Mucosa of gallbladder (tissue), 1 donor: ENCODE results near the gene TRERF1. TPM values are rescaled to one million over a fixed set of nuclear protein-coding genes. Genes with fewer than 3 reads are reported as not detected.

ENCODE experiments used
- DNase-seq: peaks from one replicate; pipeline ENCODE4 v3.0.0-alpha.2; 2020; ENCODE audit warnings: low spot score
- total RNA-seq: library from RNA; stranded (reverse); gene quantifications from one replicate; pipeline ENCODE4 v1.2.1, GENCODE V29; 2021
- donor health status: DM: no; HTN: no; CAD: no.

The TRERF1 gene
- total RNA-seq, 1 donor from 2014 or later, result 7.7 TPM

DNA sequence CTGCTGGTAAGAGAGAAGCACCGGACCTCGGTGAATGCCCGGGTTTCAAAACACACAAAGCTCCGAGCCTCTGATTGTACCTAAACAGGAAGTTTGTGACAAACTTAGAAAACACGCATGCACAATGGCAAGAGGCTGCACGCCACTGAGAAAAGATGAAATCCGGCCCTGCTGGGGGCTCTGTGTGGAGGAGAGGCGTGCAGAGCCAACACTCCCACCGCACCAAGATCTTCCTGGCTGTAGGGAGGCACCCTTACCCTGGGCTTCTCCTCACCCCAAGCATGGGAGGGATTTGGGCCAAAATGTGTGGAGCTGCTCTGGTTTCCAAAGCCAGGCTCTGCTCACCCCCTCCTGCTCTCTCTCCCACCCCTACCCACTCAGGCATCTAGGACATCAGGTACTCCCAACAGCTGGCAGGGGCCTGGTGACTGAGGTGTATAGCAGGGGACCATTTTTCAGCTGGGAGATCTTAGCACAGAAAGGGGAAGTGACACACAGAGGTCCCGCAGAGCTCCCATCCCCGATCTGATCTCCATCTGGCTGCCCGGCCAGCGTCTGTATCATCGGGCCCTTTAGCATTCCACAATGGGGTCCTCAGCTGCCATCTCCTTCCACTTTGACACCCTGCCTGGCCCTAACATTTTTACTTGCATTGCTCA is 84.2 kb downstream of the TRERF1 start:
- no peak for DNase-seq

DNA sequence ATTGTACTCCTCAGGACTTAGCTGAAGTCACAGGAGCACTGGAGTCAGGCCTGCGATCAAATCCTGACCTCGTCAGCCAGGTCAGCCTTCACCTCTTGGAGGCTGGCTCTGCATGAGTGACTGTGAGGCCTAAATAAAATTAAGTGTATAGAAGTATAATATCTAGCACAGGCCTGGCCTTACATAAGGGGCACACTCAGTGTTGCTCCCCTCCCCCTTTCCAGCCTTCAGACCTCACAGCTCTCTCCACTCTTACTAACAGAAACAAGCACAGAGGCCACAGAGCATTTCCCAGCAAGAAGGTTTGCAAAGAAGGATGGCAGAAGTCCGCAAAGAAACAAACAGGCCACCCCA is 84.8 kb downstream of the TRERF1 start:
- no peak for DNase-seq

DNA sequence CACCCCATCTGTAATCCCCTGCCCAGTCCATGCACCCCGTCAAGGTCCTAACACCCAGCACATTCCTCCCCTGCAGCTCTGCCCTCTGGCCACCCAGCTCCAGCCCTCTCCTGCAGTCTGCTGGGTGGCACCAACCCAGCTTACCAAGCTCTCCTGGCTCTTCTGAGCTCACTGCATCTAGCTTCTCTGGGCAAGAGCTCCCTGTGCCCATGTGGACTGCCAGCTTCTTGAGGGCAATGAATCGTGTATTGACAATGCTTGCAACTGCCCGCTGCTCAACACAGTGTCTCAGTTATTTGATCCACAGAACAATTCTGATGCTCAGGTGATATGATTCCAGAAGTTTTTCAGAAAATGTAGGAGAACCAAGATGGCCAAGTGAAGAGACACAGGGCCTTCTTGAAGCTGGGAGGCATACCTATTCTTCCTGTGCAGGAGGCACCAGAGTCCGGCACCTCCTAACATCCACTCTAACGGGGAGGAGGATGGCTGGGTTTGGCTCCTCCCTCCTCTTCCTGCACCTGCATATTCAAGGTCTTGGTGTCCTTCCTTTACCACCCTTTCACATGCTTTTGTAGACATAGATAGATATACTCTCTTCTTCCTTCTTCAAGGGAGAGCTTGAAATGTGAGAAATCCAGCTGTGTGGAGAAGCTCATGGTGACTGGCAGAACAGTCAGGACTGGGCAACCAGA is 85.6 kb downstream of the TRERF1 start:
- no peak for DNase-seq

DNA sequence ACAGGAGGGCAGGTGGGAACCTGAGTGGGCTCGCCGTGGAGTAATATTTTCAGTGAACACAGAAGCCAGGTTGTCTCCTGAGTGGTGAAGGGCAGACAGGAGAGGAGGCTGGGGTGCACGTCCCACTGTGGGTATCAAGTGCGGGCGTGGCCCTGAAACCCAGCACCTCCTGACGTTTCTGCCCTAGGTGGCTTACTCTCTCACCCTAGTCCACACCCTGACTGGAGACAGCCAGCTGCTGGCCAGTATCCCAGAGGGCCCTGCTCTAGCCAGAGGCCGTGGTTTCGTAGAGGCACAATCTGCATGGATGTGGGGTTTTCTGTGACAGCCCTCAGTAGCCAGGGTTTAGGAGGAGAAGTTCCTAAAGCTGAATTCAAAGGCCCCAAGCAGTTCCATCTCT is 86.7 kb downstream of the TRERF1 start:
- no peak for DNase-seq

DNA sequence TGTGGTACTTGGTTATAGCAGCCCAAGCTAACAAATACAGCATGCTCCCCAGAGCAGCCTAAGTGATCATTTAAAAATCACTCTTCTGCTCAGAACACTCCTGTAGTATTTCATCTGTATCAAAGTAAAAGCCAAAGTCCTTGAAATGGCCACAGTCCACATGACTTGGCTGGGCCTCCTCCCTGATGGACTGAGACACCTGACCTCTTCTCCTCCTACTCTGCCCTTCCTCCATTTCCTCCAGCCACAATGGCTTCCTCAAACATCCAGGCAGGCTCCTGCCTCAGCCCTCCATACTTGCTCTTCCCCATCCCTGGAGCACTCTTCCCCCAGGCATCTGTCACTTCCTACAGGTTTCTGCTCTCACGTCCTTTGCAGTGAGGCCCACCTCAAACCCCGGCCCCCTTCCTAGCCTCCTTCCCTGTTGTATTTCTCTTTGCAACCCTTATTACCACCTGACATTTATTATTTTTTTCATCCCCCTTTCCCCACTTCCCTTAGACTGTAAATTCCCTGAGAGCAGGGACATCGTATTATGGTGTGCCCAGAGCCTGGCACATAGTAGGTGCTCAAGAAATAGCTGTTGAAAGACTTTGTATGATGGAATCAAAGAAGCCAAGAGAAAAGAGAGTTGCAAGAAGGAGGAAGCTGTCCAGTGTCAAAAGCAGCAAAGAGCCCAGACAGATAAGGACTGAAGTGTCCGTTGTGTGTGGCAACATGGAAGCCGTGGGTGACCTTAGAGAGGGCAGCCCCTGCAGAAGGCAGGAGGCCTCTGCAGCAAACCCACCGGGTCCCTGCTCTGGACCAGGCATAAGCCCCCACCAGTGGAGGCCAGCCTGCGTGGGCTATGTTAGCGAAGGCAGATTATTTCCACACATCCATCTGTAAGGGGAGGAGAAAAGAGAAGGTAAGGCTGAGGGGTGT is 87.5 kb downstream of the TRERF1 start:
- no peak for DNase-seq

DNA sequence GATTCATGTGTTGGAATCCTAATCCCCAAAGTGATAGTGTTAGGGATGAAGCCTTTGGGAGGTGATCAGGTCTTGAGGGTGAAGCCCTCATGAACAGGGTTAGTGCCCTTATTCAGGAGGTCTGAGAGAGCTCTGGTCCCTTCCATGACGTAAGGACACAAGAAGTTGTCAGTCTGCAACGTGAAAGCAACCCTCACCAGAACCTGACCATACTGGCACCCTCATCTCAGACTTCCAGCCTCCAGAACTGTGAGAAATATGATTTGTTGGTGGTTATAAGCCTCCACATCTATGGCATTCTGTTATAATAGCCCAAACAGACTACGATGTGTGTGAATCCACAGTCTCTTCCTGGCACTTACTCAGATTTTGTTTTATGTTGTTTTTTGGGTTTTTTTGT is 90.7 kb downstream of the TRERF1 start:
- DNase-seq, result no peak

DNA sequence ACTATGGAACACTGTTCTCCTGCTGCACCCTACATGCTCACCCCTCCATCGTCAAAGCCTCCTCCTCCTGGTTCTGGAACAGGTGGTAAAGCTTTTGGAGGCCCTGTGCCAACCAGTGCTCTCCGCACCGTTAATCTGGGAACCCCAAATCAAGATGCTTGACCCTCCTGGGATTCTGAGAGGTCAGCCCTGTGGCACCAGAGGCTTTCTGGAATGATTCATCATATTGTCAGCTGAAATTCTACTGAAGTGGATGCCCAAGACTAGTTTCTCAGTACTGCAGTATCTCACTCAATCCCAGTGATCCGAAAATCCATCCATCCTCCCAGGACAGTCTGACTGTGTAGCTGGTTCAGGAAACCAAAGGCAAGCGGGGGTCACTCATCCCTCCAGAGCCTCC is 92.7 kb downstream of the TRERF1 start:
- no peak for DNase-seq

DNA sequence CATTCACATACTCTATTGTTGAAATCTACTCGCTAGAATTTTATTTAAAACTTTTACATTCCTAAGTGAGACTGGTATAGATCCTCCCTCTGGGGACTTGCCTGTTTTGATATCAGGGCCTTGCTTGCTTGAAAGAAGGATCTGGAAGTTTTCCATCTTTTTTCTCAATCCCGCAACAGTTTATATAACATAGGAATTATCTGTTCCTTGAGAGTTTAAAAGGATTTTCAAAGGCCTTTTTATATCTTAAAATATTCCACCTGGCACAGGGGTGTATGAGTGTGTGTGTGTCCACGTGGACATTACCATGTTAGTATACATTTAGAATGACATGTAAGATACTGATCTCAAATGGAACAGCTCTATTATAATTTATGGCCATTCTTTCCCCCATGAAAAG is 96.3 kb downstream of the TRERF1 start:
- DNase-seq, result no peak

DNA sequence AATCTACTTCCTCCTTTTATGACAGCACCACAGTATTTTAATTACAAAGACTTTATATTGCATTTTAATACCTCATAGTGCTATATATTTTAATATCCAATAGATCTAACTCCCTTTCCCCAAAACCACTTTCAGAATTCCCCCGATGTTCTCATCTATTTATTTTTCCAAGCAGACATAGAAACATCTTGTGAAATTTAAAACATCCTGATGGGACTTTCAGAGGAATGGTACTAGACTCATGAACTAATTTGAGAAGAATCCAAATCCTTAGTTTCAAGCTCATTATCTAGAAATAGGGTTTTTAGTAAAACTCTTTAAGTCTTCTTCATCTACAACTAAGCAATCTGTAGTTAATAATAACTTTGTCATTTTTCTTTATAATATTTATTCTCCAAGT is 97.0 kb downstream of the TRERF1 start:
- no peak for DNase-seq

DNA sequence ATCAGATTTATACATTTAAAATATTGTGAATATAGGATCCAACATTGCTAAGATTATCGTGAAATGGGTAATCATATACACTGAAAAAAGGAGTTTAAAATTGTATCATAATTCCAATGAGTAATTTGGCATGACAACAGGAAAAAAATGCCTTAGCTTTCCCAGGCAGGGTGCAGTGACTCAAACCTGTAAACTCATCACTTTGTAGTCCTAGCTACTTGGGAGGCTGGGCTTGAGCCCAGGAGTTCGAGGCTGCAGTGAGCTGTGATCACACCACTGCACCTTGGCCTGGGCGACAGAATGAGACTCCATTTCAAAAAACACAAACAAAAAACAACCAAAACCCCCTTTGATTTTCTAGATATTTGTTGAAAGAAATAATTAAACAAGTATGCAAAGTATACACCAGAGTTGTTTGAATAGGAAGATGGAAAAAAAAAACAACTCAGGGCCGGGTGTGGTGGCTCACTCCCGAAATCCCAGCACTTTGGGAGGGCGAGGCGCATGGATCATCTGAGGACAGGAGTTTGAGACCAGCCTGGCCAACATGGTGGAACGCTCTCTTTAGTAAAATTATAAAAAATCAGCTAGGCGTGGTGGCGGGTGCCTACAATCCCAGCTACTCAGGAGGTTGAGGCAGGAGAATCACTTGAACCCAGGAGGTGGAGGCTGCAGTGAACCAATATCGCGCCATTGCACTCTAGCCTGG is 98.7 kb downstream of the TRERF1 start:
- DNase-seq, result no peak

DNA sequence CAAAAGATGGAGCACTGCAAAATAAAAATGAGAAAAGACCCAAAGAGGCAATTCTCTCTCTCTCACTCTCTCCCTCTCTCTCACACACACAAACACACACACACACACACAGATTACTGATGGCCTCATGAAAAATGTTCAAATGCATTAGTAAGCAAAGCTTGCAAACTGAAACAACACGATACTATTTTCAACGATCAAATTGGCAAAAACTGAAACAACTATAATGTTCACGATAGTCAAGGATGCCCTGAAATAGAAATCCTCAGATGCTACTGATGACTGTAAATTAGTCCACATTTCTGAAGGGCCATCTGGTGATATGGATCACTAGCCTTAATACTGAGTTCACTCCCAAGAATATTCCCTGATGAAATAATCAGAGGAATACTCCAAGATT is 100.8 kb downstream of the TRERF1 start:
- no peak for DNase-seq

DNA sequence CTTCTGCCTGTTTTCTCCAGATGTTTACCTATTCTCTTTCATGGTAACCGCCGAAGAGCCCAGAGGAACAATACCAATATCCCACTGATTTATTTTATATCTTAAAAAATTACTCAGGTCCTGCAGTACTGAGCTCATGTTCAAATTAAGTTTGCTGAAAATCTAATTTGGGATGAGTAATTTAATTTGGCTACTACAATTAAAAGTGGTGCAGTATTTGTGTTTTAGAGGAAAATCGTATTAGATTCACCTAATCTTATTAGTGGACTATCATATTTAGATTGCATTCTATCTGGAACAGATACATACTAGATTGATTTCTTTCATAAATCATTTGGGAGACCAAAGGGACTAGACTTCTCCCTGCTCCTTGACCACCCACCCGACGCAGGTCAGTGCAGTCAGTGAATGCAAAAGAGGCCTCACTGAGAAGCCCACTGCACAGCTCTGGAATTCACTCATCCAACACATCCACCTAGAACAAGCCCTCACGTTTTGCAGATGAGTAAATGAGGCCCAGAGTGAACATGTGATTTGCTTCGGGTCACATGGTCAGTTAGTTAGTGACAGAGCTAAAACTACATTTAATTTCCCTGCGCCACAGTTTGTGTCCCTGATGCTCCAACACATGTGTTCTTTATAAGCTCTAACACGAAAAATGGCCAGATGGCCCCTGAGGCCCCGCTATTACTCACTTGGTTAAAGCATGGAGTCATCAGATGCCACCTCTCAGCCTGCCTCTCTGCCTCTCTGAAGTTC is 101.8 kb downstream of the TRERF1 start:
- no peak for DNase-seq

DNA sequence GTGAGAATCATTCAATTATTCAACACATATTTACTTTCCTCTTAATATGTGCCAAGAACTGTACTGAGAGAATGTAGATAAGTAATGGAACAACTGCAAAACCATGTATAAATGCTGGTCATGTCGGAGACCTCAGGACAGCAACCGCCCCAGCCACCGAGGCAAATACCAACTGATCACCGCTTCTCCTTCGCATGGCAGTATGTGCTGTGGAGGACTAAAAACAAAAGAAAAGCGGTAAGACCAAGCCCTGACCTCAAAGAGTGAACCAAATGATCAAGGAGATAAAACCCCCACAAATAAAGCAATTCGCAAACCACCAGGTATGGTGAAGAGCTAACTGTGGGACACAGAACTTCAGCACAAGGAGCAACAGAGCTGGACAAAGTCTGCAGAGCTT is 104.3 kb downstream of the TRERF1 start:
- DNase-seq, result no peak

DNA sequence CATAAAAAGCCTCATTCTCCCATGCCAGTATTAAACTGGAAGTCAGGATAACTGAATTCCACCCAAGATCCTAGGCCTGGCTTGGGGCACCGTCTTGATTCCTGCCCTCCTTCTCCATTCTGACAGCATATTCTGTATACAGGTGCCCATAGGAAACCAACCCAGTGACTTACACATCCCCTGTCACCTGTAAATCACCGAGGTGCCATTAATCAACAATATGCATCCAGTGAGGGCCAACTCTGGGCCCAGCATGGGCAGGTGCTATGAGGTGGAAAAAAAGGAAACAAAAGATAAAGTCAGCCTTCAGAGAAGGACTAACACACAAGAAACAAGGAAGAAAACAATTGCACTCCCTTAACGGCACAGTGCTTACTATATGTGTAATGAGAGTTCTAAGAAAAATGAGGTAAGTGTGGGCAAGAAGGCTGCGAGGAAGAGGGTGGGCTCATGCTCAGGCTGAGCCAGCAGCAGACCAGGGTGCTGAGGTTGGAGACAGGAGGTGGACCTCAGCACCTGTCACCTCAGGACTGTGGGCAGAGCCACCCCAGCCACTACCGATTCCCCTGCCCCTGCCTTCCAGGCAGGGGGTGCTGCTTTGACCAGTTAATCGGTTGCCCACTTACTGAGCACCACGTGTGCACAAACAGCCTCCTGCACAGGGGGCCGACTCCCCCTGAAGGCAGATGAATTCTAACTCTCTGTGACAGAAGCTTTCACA is 105.9 kb downstream of the TRERF1 start:
- no peak for DNase-seq

DNA sequence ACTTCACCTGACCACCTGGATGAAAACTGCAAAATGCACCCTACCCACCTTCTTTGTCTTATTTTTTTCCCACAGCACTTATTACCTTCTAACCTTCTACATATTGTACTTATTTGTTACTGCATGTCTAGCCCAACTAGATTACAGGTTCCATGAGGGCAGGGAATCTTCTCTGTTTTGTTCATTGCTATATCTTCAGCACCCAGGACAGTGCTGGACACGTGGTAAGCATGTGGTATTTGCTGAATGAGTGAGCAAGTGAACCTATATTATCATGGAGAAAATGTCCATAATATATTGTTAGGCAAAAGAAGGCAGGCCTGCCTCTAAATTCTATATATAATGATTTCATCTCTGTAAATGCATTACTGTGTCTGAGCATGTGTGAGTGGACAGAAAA is 107.0 kb downstream of the TRERF1 start:
- DNase-seq, result no peak

DNA sequence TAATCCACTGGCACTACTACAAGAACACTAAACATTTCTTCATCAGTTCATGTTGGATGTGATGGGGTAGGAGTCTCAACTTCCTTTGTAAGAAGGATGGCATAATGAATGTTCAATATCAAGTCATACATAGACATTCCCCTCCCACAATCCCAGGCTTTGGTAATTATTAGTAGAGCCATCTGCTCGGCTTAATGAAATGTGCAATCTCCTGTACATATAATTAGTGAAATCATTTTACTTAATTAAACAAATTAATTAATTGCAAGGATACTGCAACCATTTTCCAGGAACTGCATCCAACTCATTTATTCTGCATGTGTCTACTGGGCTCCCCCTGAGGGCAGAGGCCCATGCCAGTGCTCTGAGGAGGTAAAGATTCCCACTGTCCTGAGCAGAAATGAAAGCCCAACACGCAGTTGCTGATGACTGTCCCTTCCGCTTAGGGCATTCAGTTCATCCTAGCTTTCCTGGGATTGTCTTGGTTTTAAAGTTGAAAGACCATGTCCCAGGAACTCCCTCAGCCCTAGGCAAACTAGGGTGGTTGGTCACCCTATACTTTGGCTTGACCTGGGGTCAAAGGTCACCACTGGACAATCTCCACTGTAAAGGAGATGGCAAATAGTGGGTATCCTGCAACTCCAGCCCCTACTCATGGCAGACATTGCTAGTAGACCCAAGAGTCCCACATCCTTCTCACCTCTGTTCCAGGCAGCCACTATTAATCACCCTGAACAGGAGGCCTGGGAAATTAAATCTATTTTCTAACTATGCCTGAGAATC is 109.8 kb downstream of the TRERF1 start:
- no peak for DNase-seq

DNA sequence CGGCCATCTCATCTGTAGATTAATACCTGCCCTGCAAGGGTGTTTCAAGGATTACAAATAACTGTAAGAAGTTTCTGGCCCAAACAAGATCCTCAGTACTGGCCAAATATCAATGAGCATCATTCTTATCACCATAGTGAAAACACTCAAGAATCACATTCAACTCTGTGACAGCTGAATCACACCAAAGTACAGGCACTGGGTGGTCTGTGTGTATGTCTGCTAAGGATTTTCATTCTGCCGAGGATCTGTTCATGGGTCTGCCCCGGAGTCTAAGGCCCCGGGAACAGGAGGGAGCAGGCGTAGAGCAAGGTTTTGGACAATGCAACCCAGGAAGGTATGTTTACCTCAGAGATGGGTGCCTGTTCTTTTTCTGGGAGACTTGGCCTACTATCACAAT is 110.5 kb downstream of the TRERF1 start:
- DNase-seq, result no peak

DNA sequence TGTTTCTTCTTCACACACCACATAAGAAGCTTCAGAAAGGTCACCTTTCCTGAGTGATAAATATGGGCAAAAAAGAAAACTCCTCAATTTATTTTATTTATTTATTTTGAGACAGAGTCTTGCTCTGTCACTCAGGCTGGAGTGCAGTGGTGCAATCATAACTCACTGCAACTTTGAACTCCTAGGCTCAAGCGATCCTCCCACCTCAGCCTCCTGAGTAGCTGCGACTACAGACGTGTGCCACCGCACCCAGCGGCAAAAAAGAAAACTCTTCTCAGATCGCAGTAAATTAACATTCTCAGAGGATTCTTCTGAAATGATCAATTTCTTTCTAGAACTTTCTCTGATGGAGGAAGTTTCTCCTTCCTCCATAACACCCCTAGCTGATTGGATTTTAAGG is 111.2 kb downstream of the TRERF1 start:
- no peak for DNase-seq

DNA sequence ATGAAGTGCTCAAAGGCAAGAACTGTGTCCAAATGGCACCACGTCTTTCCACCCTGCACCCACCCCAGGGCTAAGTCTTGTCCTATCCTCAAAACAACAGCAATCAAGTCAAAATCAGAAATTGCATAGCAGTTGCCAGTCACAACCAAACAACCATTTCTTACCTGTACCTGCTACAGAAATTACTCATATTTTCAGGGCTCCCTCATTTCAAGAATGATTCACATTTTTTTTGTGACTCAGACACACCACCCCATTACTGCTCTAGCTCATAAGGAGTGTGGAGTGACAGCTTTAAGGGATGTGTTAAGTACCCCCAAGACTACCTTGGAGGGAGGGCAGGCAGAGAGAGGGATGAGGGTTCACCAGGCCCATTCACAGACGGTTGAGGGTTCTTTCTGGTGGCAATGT is 111.7 kb downstream of the TRERF1 start:
- no peak for DNase-seq

DNA sequence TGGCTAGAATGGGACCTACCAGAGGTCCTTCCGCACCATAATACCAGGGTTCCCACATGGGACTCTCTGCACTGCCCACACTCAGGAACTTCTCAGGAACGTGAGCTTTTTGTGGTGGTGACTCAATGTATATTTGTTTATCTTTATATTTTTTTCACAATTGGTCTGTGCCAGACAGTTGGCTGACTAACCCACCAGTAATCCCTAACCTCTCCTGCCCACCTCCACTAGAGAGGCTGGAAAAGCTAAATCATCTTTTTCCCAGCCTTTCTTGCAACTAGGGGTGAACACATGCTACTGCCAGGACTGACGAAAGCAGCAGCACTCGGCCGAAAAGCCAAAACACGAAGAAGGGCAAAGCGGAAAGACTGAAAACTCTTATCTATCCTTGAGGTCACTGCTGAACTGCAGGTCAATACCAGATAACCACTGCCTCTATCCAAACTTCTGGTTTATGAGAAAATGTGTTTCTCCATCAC is 112.9 kb downstream of the TRERF1 start:
- DNase-seq, result no peak
